ENCODE measurements around the gene NRCAM.

NRCAM gene

GRCh38 chr7:108202743-108203142, 253.5 kb downstream of the NRCAM start:
- DNase-seq (ENCODE audit: low read depth) = no peak

DNA sequence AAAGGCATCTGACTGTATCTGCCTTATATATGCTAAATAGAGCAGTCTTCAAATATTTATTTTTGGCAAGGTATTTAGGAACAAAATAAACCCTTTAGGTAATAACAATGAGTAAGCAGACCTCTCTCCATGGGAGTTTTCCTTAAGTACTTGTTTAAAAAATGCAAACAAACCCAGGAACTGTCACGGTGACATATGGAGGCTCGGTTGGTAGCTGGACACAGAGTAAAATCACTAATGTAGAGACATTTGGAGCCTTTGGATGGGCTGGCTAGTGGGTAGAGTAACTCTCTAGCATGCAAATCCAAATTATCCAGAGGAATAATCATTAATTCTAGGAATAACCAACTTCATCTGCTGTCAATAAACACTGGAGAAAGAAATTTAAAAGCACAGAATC, 254.5 kb downstream of the NRCAM start:
- no peak for DNase-seq (ENCODE audit: low read depth)

- no peak for DNase-seq (ENCODE audit: low read depth)
Measured at GRCh38 chr7:108200326-108200725, 255.9 kb downstream of the NRCAM start.

DNA sequence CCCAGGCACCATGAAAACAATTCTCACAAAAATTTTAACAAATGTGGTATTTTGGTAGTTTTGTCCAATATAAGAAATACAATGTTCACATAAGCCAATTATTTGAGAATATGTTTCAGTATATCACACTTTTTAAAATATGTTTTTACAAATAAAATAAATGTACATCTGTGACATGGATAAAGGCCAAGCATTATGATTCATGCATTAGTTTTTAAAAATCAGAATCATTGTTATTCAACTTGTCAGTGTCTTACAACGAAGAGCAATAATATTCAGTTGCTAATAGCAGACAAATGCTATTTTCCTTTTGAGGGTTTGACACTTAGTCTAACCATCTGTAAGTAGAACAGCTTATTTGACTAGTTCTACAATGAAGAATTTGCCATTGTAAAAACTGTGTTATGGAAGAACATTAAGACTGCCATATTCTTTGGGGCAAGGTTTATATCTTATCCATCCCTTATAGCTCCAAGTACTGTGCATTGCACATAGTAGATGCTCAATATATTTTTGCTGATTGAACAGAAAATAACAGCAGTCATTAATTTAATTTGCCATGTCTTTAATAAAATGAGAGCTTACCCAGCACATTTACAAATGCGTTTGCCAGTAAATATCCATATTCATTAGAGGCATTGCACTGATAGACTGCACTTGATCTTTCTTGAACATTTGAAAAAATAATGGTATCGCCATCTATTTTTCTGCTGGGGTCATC, 258.7 kb downstream of the NRCAM start:
- DNase-seq (ENCODE audit: low read depth) = no peak

- DNase-seq (ENCODE audit: low read depth) = no peak
Measured at GRCh38 chr7:108196004-108196403, 260.2 kb downstream of the NRCAM start.

DNA sequence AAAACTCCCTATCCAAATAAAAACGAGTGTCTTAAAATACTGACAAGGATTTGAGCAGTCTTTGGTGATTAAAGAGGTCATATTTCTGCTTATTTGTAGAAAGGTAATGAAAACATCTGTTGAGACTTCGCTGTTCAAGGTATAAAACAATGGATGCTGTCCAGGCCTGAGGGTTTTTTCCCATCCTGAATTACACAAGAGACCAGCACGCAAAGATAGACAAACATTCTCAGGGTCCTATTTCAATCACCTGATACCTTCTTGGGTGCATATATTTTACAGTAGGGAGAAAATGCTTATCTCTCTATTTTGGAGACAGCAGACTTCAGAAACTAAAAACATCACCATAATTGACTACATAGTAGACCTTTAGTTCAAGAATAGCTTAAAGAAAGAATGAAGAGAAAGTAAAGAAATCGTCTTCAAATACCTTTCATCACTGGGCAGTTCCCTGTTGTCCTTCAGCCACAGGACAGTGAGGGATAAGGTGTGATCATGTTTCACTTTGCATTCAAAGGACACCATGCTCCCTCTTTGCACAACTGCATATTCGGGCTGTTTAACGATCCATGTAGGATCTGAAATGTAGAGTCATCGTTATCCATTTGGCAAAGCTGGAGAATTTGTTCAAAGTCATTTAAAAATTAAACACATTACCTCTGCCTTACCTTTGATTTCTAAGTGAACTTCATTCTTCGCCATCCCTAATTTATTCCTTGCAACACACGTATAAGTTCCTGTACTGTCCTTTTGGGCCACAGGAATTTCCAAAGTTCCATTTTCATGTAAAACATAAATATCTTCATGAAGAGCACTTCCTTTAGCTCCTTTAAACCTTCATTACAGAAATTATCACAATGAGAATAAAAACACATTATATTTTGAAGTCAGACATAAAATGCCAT, 262.4 kb downstream of the NRCAM start:
- no peak for DNase-seq (ENCODE audit: low read depth)

GRCh38 chr7:108190891-108191290, 265.3 kb downstream of the NRCAM start:
- no peak for DNase-seq (ENCODE audit: low read depth)

GRCh38 chr7:108189733-108190388, 266.4 kb downstream of the NRCAM start:
- no peak for DNase-seq (ENCODE audit: low read depth)

- no peak for DNase-seq (ENCODE audit: low read depth)
Measured at GRCh38 chr7:108188724-108189123, 267.5 kb downstream of the NRCAM start.

- no peak for DNase-seq (ENCODE audit: low read depth)
Measured at GRCh38 chr7:108181073-108181985, 274.9 kb downstream of the NRCAM start.

DNA sequence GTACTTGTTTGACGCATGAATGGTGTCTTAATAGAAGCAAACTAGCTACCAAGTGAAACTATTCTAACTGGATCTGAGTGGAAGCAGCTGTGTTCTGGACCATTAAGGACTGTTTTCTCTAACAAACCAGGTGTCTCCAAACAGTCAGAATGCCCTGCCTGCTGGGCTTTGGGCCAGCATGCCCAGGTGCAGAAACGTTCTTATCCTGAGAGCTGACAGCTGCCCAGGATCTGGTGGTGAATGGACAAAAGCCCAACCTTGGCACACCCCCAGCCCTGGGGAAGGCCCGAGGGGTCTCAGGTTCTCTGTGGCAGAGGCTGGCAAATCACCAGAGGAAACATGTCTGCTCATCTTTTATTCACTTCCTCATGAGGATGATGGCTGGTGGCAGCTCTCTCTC, 277.8 kb downstream of the NRCAM start:
- DNase-seq (ENCODE audit: low read depth) = no peak

DNA sequence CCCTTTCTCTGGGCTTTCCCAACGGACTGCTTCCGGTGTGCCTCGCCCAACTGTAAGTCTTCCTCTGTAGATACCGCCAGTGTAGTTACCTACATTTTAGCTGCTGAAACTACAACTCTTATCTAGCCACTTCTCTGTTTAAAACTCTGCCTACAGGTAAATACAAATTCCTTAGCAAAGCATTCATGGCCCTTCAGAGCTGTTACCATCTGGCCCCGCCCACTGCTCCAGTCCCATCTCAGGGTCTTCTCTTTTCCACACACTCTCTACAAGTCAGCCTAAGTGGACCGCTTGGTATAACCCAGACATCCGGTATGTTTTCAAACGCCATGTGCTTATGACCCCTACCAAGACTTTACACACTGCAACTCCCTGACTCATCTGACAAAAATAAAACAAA, 285.1 kb downstream of the NRCAM start:
- no peak for DNase-seq (ENCODE audit: low read depth)

GRCh38 chr7:108170251-108170650, 286.0 kb downstream of the NRCAM start:
- no peak for DNase-seq (ENCODE audit: low read depth)

DNA sequence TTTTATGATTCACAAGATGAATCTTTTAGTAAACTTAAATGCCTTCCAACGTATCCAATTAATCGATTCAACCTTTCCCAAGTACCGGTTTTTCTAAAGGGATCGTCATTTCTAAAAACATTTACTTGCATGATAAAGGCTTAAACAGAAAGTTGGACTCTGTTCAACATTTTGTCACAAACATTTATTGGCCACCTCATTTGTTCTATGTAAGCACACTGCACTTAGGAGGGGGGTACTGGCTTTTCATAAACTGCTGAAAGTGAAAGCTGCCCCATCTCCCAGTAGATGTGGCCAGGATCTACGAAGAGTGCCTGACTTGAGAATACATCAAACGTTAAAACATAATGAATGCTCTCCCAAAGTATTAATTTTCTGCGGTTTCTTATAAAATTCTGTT, 288.8 kb downstream of the NRCAM start:
- no peak for DNase-seq (ENCODE audit: low read depth)

DNA sequence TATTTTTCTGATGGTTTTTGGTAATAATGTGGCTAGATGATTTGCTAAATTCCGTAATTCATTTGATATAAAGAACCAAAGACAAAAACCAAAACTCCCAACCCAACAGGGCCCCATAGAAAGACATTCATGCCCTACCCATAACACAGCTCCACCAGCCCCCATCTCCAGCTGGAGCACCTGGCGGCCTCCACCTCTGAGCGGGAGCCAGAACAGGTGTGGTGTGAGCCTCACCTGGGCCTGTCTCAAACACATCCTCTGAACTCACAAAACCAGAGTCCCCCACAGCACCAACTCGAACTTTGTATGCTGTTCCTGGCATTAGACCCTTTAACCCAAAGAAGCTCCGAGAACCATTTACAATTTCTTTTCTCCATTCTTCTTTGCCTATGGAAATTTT, 289.5 kb downstream of the NRCAM start:
- DNase-seq (ENCODE audit: low read depth) = no peak

- DNase-seq (ENCODE audit: low read depth) = no peak
Measured at GRCh38 chr7:108165723-108166122, 290.5 kb downstream of the NRCAM start.

DNA sequence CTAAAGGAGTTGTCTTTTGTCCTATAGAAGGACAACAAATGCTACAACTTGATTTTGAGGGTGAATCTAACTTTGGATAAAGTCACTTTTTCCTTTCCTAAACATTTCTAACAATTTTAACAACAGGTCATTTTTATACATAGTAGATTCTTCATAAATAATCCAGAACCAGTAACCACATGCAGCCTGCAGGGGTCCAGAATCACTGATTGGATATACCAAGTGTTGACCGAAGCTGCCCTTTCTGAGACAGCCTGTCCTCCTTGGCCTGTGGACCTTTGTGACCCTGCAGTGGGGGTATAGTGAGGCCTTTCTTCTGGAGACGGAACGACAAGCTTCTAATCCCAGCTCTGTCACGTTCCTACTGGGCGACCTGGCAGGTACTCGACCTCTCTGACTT, 291.3 kb downstream of the NRCAM start:
- no peak for DNase-seq (ENCODE audit: low read depth)

DNA sequence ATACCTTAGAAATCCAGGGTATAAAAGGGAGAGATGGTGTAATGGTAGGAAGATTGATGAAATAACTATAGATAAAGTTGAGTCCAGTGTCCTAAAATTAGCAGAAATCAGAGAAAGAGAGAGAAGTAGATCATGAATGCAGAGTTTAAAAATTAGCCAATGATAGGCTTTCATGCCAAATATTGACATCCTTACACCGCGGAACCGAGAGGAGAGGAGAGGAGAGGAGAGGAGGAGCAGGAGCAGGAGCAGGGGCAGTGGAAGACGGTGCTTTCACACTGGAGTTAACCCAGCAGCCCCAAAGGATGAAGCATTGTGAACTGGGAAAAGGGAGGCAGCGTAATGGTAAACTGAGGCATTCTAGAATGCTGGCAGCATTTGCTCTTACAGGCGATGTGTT, 291.9 kb downstream of the NRCAM start:
- DNase-seq (ENCODE audit: low read depth) = no peak

DNA sequence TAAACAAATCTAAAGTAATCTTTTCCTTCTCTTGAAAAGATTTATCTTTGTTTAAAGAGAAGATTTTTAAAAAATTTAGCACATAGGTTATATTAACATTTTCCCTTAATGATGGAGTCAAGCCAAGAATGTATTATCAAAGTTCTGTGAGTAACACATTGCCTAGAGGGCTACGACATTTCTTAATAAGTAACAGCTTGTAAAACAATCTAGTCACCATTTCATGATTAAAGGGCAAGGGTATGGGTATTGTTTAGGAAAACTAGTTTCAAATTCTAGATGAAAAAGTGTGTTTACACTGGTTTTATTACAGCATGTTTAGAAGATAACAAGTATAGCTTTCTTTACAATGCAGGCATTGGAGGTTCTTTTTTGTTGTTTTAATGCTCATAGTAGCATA, 297.5 kb downstream of the NRCAM start:
- DNase-seq (ENCODE audit: low read depth) = no peak

DNA sequence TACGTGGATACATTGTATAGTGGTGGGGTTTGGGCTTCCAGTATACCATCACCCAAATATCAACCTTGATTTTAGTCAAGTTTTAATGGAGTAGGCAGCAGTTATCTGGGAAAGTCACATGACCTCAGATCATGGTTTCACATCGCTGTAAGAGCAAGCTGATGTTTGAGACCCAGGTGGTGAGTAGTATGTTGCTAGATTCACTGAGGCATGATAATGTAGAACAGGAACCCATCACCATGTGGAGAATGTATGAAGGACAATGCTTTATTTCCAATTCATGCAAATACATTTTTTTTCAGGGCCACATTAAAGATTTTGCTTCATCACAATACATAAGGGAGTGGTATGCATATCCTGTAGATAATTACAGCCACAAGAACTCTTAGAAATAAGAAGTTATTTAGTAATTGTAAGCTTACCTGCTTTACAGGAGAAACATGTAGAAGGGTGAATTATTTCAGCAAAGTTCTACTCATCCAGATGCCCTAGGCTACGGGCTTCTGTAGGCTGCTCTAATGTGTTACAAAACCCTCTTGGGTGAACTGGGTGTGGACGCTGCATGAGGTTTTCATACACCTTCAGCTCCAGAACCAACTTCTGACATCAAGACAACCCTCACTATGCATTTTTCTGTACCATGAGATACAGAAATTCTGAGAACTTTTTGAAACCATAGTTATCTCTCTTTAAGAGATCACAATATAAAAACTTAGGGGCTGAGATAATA, 298.5 kb downstream of the NRCAM start:
- DNase-seq (ENCODE audit: low read depth) = no peak
